H1 (cell line): Measurements from ENCODE around the gene LRRC14B. TPM values are rescaled to one million over a fixed set of nuclear protein-coding genes. Genes with fewer than 3 reads are reported as not detected.
A peak's percentile ranks its signal among the peaks of the same experiment; 100 is the strongest.

Experiments used
- CTCF ChIA-PET: fragments of 300-600 bp; sonication (Branson Sonifier 250); formaldehyde crosslinking; loops from one replicate; lab custom pipeline; 2021; ENCODE audit not compliant: partially characterized antibody; lab: Charles Lee
- POLR2A ChIA-PET: fragments of 300-600 bp; sonication (Branson Sonifier 250); formaldehyde crosslinking; loops from one replicate; lab custom pipeline; 2021; ENCODE audit warnings: inconsistent platforms; ENCODE audit not compliant: partially characterized antibody; lab: Charles Lee
- DNase-seq, 2 experiments: peaks; one replicate each; pipeline versions ENCODE4 v3.0.0 to v3.0.0-alpha.2; 2010 to 2022; ENCODE audit warnings: low spot score in 2 of 2, low read depth in 1 of 2, mixed read lengths in 1 of 2
- FAIRE-seq: peaks from 2 replicates; lab custom pipeline; 2011; peaks lifted over from hg19 to GRCh38; lab: Jason Lieb, UNC
- H2AFZ ChIP-seq: 2 replicates; pipeline ENCODE4 v1.8.1; 2012; ENCODE audit warnings: low read length, inconsistent platforms
- H2AK5ac ChIP-seq: 2 replicates; pipeline ENCODE4 v1.6.1; 2013; ENCODE audit warnings: low read depth, low read length
- H2BK120ac ChIP-seq: replicated peaks from 2 replicates; pipeline ENCODE3; 2013; ENCODE audit warnings: low read depth, low read length, inconsistent platforms
- H2BK12ac ChIP-seq: 2 replicates; pipeline ENCODE4 v1.6.1; 2013; ENCODE audit warnings: low read depth, low read length
- H2BK15ac ChIP-seq: 2 replicates; pipeline ENCODE4 v1.6.1; 2013; ENCODE audit warnings: low read length
- H2BK20ac ChIP-seq: 2 replicates; pipeline ENCODE4 v1.6.1; 2013; ENCODE audit warnings: low read length
- H2BK5ac ChIP-seq: 2 replicates; pipeline ENCODE4 v1.6.1; 2013; ENCODE audit warnings: low read depth, low read length
- H3K14ac ChIP-seq: 2 replicates; pipeline ENCODE4 v1.6.1; 2013; ENCODE audit warnings: inconsistent platforms; ENCODE audit not compliant: insufficient read length
- H3K18ac ChIP-seq: 2 replicates; pipeline ENCODE4 v1.6.1; 2013; ENCODE audit warnings: low read length; ENCODE audit errors: extremely low read depth
- H3K23ac ChIP-seq: 2 replicates; pipeline ENCODE4 v1.6.1; 2013; ENCODE audit warnings: inconsistent platforms; ENCODE audit not compliant: insufficient read length
- H3K23me2 ChIP-seq: 2 replicates; pipeline ENCODE4 v1.6.1; 2013; ENCODE audit warnings: low read depth, low read length
- H3K27ac ChIP-seq: 2 replicates; pipeline ENCODE4 v1.6.1; 2011; ENCODE audit warnings: low read depth, low read length, inconsistent platforms
- H3K27me3 ChIP-seq, 4 experiments: replicated peaks in 1 of 4; 1 replicate in 1 of 4; 2 replicates in 3 of 4; pipeline versions ENCODE4 v1.6.1 to v1.8.1; 2011 to 2013; ENCODE audit warnings: low read length in 3 of 4, mild to moderate bottlenecking in 3 of 4, inconsistent platforms in 2 of 4, mixed read lengths in 2 of 4, moderate library complexity in 1 of 4; ENCODE audit not compliant: control insufficient read depth in 3 of 4, insufficient read depth in 3 of 4; ENCODE audit errors: extremely low read depth in 1 of 4
- H3K36me3 ChIP-seq, 4 experiments: 2 replicates each; pipeline versions ENCODE4 v1.6.1 to v1.8.1; 2011 to 2013; ENCODE audit warnings: mild to moderate bottlenecking in 4 of 4, low read length in 3 of 4, moderate library complexity in 2 of 4, control low read depth in 1 of 4, inconsistent platforms in 1 of 4; ENCODE audit not compliant: insufficient read depth in 4 of 4, control insufficient read depth in 2 of 4
- H3K4ac ChIP-seq: replicated peaks from 2 replicates; pipeline ENCODE3; 2013; ENCODE audit warnings: low read length, low read depth, mixed read lengths, inconsistent platforms; ENCODE audit not compliant: insufficient read length
- H3K4me1 ChIP-seq, 4 experiments: replicated peaks in 1 of 4; 1 replicate in 1 of 4; 2 replicates in 3 of 4; pipeline versions ENCODE4 v1.6.1 to v1.8.1; 2011 to 2013; ENCODE audit warnings: low read length in 3 of 4, inconsistent platforms in 2 of 4, mixed read lengths in 1 of 4; ENCODE audit not compliant: insufficient read depth in 4 of 4, control insufficient read depth in 3 of 4
- H3K4me2 ChIP-seq, 2 experiments: 2 replicates each; pipeline versions ENCODE4 v1.6.1 to v1.8.1; 2011 to 2013; ENCODE audit warnings: low read depth in 2 of 2, low read length in 2 of 2, control low read depth in 1 of 2, inconsistent platforms in 1 of 2, mild to moderate bottlenecking in 1 of 2; ENCODE audit not compliant: insufficient read depth in 1 of 2
- H3K4me3 ChIP-seq, 4 experiments: fragments of 200-600, 300-600 bp in 1 of 4; sonication (generic), shearing (Covaris generic), sonication (Bioruptor Twin) in 1 of 4; 2 replicates each; pipeline versions ENCODE4 v1.5.1 to v1.8.1; 2011 to 2016; ENCODE audit warnings: low read length in 4 of 4, low read depth in 3 of 4, control low read depth in 2 of 4, inconsistent platforms in 2 of 4, mild to moderate bottlenecking in 2 of 4, mixed read lengths in 1 of 4, moderate library complexity in 1 of 4; ENCODE audit not compliant: insufficient read depth in 2 of 4; ENCODE audit errors: extremely low read depth in 1 of 4
- H3K56ac ChIP-seq: replicated peaks from 2 replicates; pipeline ENCODE3; 2013; ENCODE audit warnings: low read depth, mild to moderate bottlenecking, mixed read lengths, low read length, inconsistent platforms; ENCODE audit not compliant: insufficient read length
- H3K79me1 ChIP-seq: 2 replicates; pipeline ENCODE4 v1.6.1; 2013; ENCODE audit warnings: low read depth, low read length, control low read depth
- H3K79me2 ChIP-seq, 2 experiments: 2 replicates each; pipeline versions ENCODE4 v1.6.1 to v1.8.1; 2012 to 2013; ENCODE audit warnings: low read length in 2 of 2, mild to moderate bottlenecking in 2 of 2, inconsistent platforms in 1 of 2; ENCODE audit not compliant: insufficient read depth in 2 of 2, control insufficient read depth in 1 of 2
- H3K9ac ChIP-seq, 4 experiments: replicated peaks in 1 of 4; 1 replicate in 1 of 4; 2 replicates in 3 of 4; pipeline versions ENCODE4 v1.6.1 to v1.8.1; 2011 to 2013; ENCODE audit warnings: low read depth in 3 of 4, low read length in 3 of 4, control low read depth in 2 of 4, mild to moderate bottlenecking in 2 of 4, moderate library complexity in 2 of 4, inconsistent platforms in 1 of 4; ENCODE audit errors: extremely low read depth in 1 of 4
- H3K9me3 ChIP-seq, 2 experiments: 2 replicates each; pipeline versions ENCODE4 v1.6.1 to v1.8.1; 2012 to 2013; ENCODE audit warnings: mild to moderate bottlenecking in 2 of 2, moderate library complexity in 2 of 2, control low read depth in 1 of 2, inconsistent platforms in 1 of 2, low read depth in 1 of 2, low read length in 1 of 2, mixed read lengths in 1 of 2; ENCODE audit not compliant: insufficient read depth in 2 of 2
- H4K20me1 ChIP-seq, 2 experiments: replicated peaks in 1 of 2; 2 replicates each; pipeline versions ENCODE3 to v1.8.1; 2011 to 2013; ENCODE audit warnings: inconsistent platforms in 2 of 2, low read length in 2 of 2, mild to moderate bottlenecking in 1 of 2; ENCODE audit not compliant: insufficient read depth in 2 of 2, control insufficient read depth in 1 of 2
- H4K5ac ChIP-seq: 2 replicates; pipeline ENCODE4 v1.6.1; 2013; ENCODE audit warnings: low read length, low read depth, mixed read lengths, inconsistent platforms; ENCODE audit not compliant: insufficient read length
- H4K8ac ChIP-seq: 2 replicates; pipeline ENCODE4 v1.8.0; 2013; ENCODE audit warnings: mild to moderate bottlenecking, moderate library complexity, low read length, inconsistent platforms; ENCODE audit not compliant: insufficient read depth; ENCODE audit errors: extremely low read depth
- H4K91ac ChIP-seq: replicated peaks from 2 replicates; pipeline ENCODE3; 2013; ENCODE audit warnings: low read length, mixed read lengths, inconsistent platforms; ENCODE audit not compliant: insufficient read length
- EGR1 ChIP-seq: IDR thresholded peaks from 2 replicates; pipeline ENCODE4 v1.6.1; 2011; ENCODE audit warnings: low read depth, low read length, borderline replicate concordance
- EZH2 ChIP-seq: fragments of 200-600 bp; sonication (generic); IDR thresholded peaks from 2 replicates; pipeline ENCODE4 v1.7.1; 2012; ENCODE audit warnings: low read depth, mild to moderate bottlenecking, moderate library complexity, low read length, inconsistent platforms; ENCODE audit not compliant: severe bottlenecking
- SAP30 ChIP-seq: fragments of 300-600 bp; sonication (generic); IDR thresholded peaks from 2 replicates; pipeline ENCODE4 v1.7.1; 2012; ENCODE audit warnings: low read length, moderate library complexity, mild to moderate bottlenecking, inconsistent platforms; ENCODE audit not compliant: insufficient read depth, insufficient replicate concordance
- SP4 ChIP-seq: IDR thresholded peaks from 2 replicates; pipeline ENCODE4 v1.6.1; 2012; ENCODE audit warnings: low read length, inconsistent platforms
- TBP ChIP-seq: IDR thresholded peaks from 2 replicates; pipeline ENCODE4 v1.6.1; 2011; ENCODE audit warnings: low read depth, low read length, improper control_type of control experiment
- YY1 ChIP-seq: IDR thresholded peaks from 2 replicates; pipeline ENCODE4 v1.6.1; 2011; ENCODE audit warnings: low read depth, mild to moderate bottlenecking, low read length
- ZNF274 ChIP-seq: IDR thresholded peaks from 2 replicates; pipeline ENCODE4 v1.7.0; 2012; ENCODE audit warnings: low read length, borderline replicate concordance; ENCODE audit errors: extremely low read depth
- WGBS, 2 experiments: shearing (Covaris generic) in 1 of 2; methylation state at CpG; one replicate each; pipeline versions ENCODE4 v1.1.6 to v1.1.7; 2013 to 2015; ENCODE audit warnings: low lambda C conversion rate in 2 of 2, mixed read lengths in 2 of 2, inconsistent platforms in 1 of 2, low coverage in 1 of 2, missing lambda C conversion rate in 1 of 2; ENCODE audit not compliant: insufficient replicate concordance in 2 of 2, insufficient coverage in 1 of 2, insufficient read length in 1 of 2; ENCODE audit errors: extremely low coverage in 1 of 2, missing lambda C conversion rate in 1 of 2; 5-methylcytosine and 5-hydroxymethylcytosine counted together
- polyA plus RNA-seq, 7 experiments: library from polyadenylated mRNA; depleted of rRNA in 3 of 7; stranded (reverse) in 5 of 7; unstranded in 2 of 7; fragments of >200 nt in 5 of 7; fragments of 200-250 nt in 2 of 7; gene quantifications; 1 replicate in 5 of 7; 2 replicates in 1 of 7; 4 replicates in 1 of 7; pipeline versions ENCODE4 v1.2.1 to v1.2.3, GENCODE V29; 2011 to 2013; ENCODE audit warnings: missing spikeins in 2 of 7, mixed read lengths in 2 of 7
- total RNA-seq: library from RNA; stranded (reverse); fragmentation: NEBNext Ultra II Directional; extraction: Animal tissue kit (Norgen Biotek cat#: 25700); gene quantifications from 2 replicates; pipeline ENCODE4 v1.2.1, GENCODE V29; 2021
- TF ChIP-seq, protein P1 (sequence below): IDR thresholded peaks from 2 replicates; pipeline ENCODE4 v1.6.1; 2012; ENCODE audit warnings: inconsistent platforms
- TF ChIP-seq, protein P2 (sequence below), 3 experiments: IDR thresholded peaks; 1 replicate in 2 of 3; 2 replicates in 1 of 3; pipeline versions ENCODE4 v1.5.1 to v1.6.1; 2011; ENCODE audit warnings: low read length in 3 of 3, mild to moderate bottlenecking in 3 of 3, inconsistent platforms in 2 of 3, low read depth in 1 of 3, moderate library complexity in 1 of 3; ENCODE audit not compliant: insufficient read depth in 1 of 3; ENCODE audit errors: control extremely low read depth in 1 of 3

The LRRC14B gene
- total and polyA plus RNA-seq, 2 of the 8 experiments (the other 6 are each of a cell fraction or from before 2014, with no cell fraction given), result not detected

GRCh38 chr5:195401-196160, 4.3 kb downstream of the LRRC14B start:
- ChIA-PET CTCF (interaction anchor here (1.0 to 1.5 kb wide), 2 partner anchors 17 to 24 kb away, joined by 3 to 4 read pairs; no protein-coding TSS in a partner anchor), POLR2A (interaction anchor here (1.0 to 1.6 kb wide), 2 partner anchors 8 to 23 kb away, joined by 4 to 5 read pairs; partner anchors contain the start of genes CCDC127 and SDHA)
- H3K79me2 ChIP-seq, result no peaks in the 10 kb centered on the region
- DNase-seq (no peak), FAIRE-seq (no peak)
- no peak overlapping the region for H3K4me3 ChIP-seq
- no peak overlapping the region for H3K4ac ChIP-seq
- no peaks in the 10 kb centered on the region for H3K4me1 ChIP-seq
- H4K5ac ChIP-seq, result no peak overlapping the region
- peaks cover 3 to 6% of the 10 kb centered on the region in 2 experiments for H4K20me1 ChIP-seq
- H3K14ac ChIP-seq, result no peak overlapping the region
- no peak overlapping the region for H2BK5ac ChIP-seq
- H3K23ac ChIP-seq, result no peak overlapping the region
- no peak overlapping the region for H3K18ac ChIP-seq
- H4K8ac ChIP-seq, result no peak overlapping the region
- H2AFZ ChIP-seq, result no peak overlapping the region
- H3K9ac ChIP-seq, result no peak overlapping the region
- no peak overlapping the region for H3K56ac ChIP-seq
- H2BK120ac ChIP-seq, result no peak overlapping the region
- no peak overlapping the region for H3K4me2 ChIP-seq
- H2BK12ac ChIP-seq, result no peak overlapping the region
- H3K23me2 ChIP-seq, result no peaks in the 10 kb centered on the region
- no peaks in the 10 kb centered on the region for H3K36me3 ChIP-seq
- no peak overlapping the region for H2BK15ac ChIP-seq
- H3K9me3 ChIP-seq, result no peaks in the 10 kb centered on the region
- H2AK5ac ChIP-seq, result no peak overlapping the region
- 86% methylated on average over 32 of the region's 33 CpGs; no CpG with 5 or more reads in 1 of the 2 experiments for WGBS, 2 experiments
- H3K27me3 ChIP-seq, result no peaks in the 10 kb centered on the region
- no peak overlapping the region for H2BK20ac ChIP-seq
- no peak overlapping the region for H4K91ac ChIP-seq
- no peak overlapping the region; the same call in 1 of the 2 replicates for H3K27ac ChIP-seq
- H3K79me1 ChIP-seq, result no peaks in the 10 kb centered on the region
- TF ChIP-seq TBP (no peak), YY1 (no peak), SAP30 (no peak), ZNF274 (no peak), EZH2 (no peak), EGR1 (no peak), SP4 (no peak)
- TF ChIP-seq, protein P1, sequence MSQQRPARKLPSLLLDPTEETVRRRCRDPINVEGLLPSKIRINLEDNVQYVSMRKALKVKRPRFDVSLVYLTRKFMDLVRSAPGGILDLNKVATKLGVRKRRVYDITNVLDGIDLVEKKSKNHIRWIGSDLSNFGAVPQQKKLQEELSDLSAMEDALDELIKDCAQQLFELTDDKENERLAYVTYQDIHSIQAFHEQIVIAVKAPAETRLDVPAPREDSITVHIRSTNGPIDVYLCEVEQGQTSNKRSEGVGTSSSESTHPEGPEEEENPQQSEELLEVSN, result no peak
- TF ChIP-seq, protein P2, sequence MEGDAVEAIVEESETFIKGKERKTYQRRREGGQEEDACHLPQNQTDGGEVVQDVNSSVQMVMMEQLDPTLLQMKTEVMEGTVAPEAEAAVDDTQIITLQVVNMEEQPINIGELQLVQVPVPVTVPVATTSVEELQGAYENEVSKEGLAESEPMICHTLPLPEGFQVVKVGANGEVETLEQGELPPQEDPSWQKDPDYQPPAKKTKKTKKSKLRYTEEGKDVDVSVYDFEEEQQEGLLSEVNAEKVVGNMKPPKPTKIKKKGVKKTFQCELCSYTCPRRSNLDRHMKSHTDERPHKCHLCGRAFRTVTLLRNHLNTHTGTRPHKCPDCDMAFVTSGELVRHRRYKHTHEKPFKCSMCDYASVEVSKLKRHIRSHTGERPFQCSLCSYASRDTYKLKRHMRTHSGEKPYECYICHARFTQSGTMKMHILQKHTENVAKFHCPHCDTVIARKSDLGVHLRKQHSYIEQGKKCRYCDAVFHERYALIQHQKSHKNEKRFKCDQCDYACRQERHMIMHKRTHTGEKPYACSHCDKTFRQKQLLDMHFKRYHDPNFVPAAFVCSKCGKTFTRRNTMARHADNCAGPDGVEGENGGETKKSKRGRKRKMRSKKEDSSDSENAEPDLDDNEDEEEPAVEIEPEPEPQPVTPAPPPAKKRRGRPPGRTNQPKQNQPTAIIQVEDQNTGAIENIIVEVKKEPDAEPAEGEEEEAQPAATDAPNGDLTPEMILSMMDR (IDR thresholded peaks at IDR 0.05; ENCODE audit: control extremely low read depth in 1 of 3, insufficient read depth in 1 of 3, low read depth in 1 of 3, low read length in 3 of 3), result peak in 2 of 3 experiments; percentile 49 to 51; a peak in 3 of 4 replicates
